MCF 10A (cell line): Measurements from ENCODE around the gene NYNRIN. TPM values are rescaled to one million over a fixed set of nuclear protein-coding genes. Genes with fewer than 3 reads are reported as not detected.

ENCODE experiments used
- BruUV-seq: library from RNA; stranded (reverse); fragments of 400-500 nt; replicated peaks from 2 replicates; lab custom pipeline; 2021; lab: Mats Ljungman, UMichigan
- CTCF ChIA-PET: fragments of 300-600 bp; sonication (Branson Sonifier 250); formaldehyde crosslinking; extraction: SDS; loops from one replicate; lab custom pipeline; 2021; ENCODE audit warnings: antibody characterized with exemption, inconsistent platforms; lab: Yijun Ruan, JAX
- POLR2A ChIA-PET: fragments of 300-600, 350-650 bp; sonication (Branson Sonifier 250); formaldehyde crosslinking; extraction: SDS; loops from one replicate; lab custom pipeline; 2020; ENCODE audit warnings: antibody characterized with exemption, inconsistent platforms; lab: Yijun Ruan, JAX
- DNase-seq: peaks from one replicate; pipeline ENCODE4 v3.0.0-alpha.2; 2018; ENCODE audit not compliant: unreplicated experiment
- H3K27ac Mint-ChIP-seq: one replicate; pipeline ENCODE4 v1.8.0; 2022; ENCODE audit warnings: mild to moderate bottlenecking, low read depth, mixed read lengths; ENCODE audit not compliant: unreplicated experiment
- H3K27me3 Mint-ChIP-seq: one replicate; pipeline ENCODE4 v1.8.0; 2022; ENCODE audit warnings: mixed read lengths; ENCODE audit not compliant: insufficient read depth, unreplicated experiment
- H3K36me3 Mint-ChIP-seq: one replicate; pipeline ENCODE4 v1.8.0; 2022; ENCODE audit warnings: mild to moderate bottlenecking, moderate library complexity, mixed read lengths; ENCODE audit not compliant: insufficient read depth, unreplicated experiment
- H3K4me1 Mint-ChIP-seq: one replicate; pipeline ENCODE4 v1.8.0; 2022; ENCODE audit warnings: mixed read lengths; ENCODE audit not compliant: insufficient read depth, unreplicated experiment
- H3K4me3 Mint-ChIP-seq: one replicate; pipeline ENCODE4 v1.8.0; 2022; ENCODE audit warnings: mild to moderate bottlenecking, moderate library complexity, mixed read lengths; ENCODE audit not compliant: unreplicated experiment
- H3K9me3 Mint-ChIP-seq: one replicate; pipeline ENCODE4 v1.8.0; 2022; ENCODE audit warnings: mixed read lengths; ENCODE audit not compliant: unreplicated experiment
- CTCF ChIP-seq: fragments of 200-600 bp; IDR thresholded peaks from one replicate; pipeline ENCODE4 v1.8.0; 2022; ENCODE audit warnings: antibody characterized with exemption, mild to moderate bottlenecking; ENCODE audit not compliant: unreplicated experiment
- intact Hi-C: fragments of 100-400 bp; cut with micrococcal nuclease; formaldehyde crosslinking; loops from 2 replicates; pipeline ENCODE4 v1.14.1; 2022
- total RNA-seq: library from RNA; stranded (reverse); gene quantifications from 2 replicates; pipeline ENCODE4 v1.2.3, GENCODE V29; 2022

NYNRIN gene
- total RNA-seq, 1 experiment from 2014 or later: not detected

GRCh38 chr14:24459331-24459730 lies 60.5 kb downstream of the NYNRIN start:
- no peaks in the 10 kb centered on the region for H3K36me3 Mint-ChIP-seq
- POLR2A ChIA-PET: interaction anchor here (1.1 kb wide), 1 partner anchor 16 kb away, joined by 3 read pairs; the partner anchor contains the start of gene SDR39U1
- intact Hi-C loops: no loop called here
- H3K4me3 Mint-ChIP-seq: no peak overlapping the region
- BruUV-seq: no TSS peak
- no peaks in the 10 kb centered on the region for H3K4me1 Mint-ChIP-seq
- CTCF ChIA-PET: interaction anchor here (0.7 kb wide), 1 partner anchor 827 kb away, joined by 3 read pairs; no protein-coding TSS in a partner anchor
- TF ChIP-seq CTCF: no peak
- H3K27ac Mint-ChIP-seq: no peak overlapping the region
- DNase-seq: no peak
- H3K27me3 Mint-ChIP-seq: no peaks in the 10 kb centered on the region
- H3K9me3 Mint-ChIP-seq: peaks cover 1% of the 10 kb centered on the region

GRCh38 chr14:24461336-24461735 lies 62.5 kb downstream of the NYNRIN start:
- no peak overlapping the region for H3K27ac Mint-ChIP-seq
- H3K4me1 Mint-ChIP-seq: no peaks in the 10 kb centered on the region
- BruUV-seq: no TSS peak
- H3K4me3 Mint-ChIP-seq: no peak overlapping the region
- no peaks in the 10 kb centered on the region for H3K27me3 Mint-ChIP-seq
- H3K36me3 Mint-ChIP-seq: no peaks in the 10 kb centered on the region
- TF ChIP-seq CTCF: no peak
- H3K9me3 Mint-ChIP-seq: no peaks in the 10 kb centered on the region
- DNase-seq: no peak
- POLR2A ChIA-PET: no interaction called here
- intact Hi-C loops: no loop called here
- CTCF ChIA-PET: no interaction called here

GRCh38 chr14:24463017-24463883 lies 64.4 kb downstream of the NYNRIN start:
- Mint-ChIP-seq H3K36me3 (no peaks in the 10 kb centered on the region), H3K27me3 (no peaks in the 10 kb centered on the region), H3K27ac (no peak overlapping the region), H3K4me1 (no peaks in the 10 kb centered on the region), H3K9me3 (no peaks in the 10 kb centered on the region), H3K4me3 (no peak overlapping the region)
- BruUV-seq: no TSS peak
- no peak for TF ChIP-seq CTCF
- DNase-seq: no peak
- CTCF ChIA-PET: interaction anchor here (0.5 to 0.8 kb wide), 2 partner anchors 134 to 247 kb away, joined by 3 read pairs; no protein-coding TSS in a partner anchor
- intact Hi-C loops: no loop called here
- POLR2A ChIA-PET: no interaction called here

- H3K36me3 Mint-ChIP-seq: no peaks in the 10 kb centered on the region
- TF ChIP-seq CTCF: no peak
- H3K27me3 Mint-ChIP-seq: no peaks in the 10 kb centered on the region
- H3K4me1 Mint-ChIP-seq: no peaks in the 10 kb centered on the region
- H3K27ac Mint-ChIP-seq: no peak overlapping the region
- no peak for DNase-seq
- no TSS peak for BruUV-seq
- H3K9me3 Mint-ChIP-seq: no peaks in the 10 kb centered on the region
- intact Hi-C loops: no loop called here
- POLR2A ChIA-PET: no interaction called here
- no peak overlapping the region for H3K4me3 Mint-ChIP-seq
- CTCF ChIA-PET: no interaction called here
Observed at GRCh38 chr14:24463884-24464785, 65.3 kb downstream of the NYNRIN start.
